Colon (tissue), 2 donors: ENCODE data around the gene IFI27L2.
"Not testable (repeated sequence)": the region's sequence is repeated elsewhere in the genome, so short reads cannot be mapped to it uniquely, and the experiment has no call there.

Source experiments
- FAIRE-seq: peaks from 2 replicates; lab custom pipeline; 2012; peaks lifted over from hg19 to GRCh38; lab: Jason Lieb, UNC
- donor health status: control.
- donor health status: control.

The IFI27L2 gene

DNA sequence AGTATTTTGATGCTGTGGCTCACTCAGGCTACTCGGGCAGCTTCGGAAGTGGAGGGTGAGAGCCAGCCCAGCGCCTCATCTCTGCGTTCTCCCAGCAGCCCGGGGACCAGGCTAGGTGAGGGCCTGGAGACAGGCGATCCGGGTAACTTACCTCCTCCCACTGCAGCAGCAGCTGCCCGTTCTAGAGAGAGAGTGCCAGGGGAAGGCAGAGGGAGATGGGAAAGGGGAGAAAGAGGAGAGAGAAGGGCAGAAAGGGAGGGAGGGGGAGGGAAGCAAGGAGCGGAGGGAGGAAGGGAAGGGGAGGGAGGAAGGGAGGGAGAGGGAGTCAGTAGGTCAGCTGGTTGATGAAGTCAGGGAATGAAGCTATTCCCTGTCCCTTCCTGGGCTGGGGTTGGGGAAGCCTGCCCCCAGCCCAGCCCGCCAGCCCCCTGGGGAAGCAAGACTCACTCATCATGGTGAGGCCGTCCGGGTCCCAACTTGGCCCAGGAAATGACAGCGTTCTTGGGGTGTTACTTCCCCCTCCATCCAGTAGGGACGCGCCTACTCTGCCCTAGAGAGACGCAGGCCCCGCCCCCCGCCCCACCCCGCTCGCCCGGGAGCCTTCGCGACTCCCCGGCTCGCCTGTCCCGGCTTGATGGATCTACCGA, at the start of gene IFI27L2:
Gene IFI27L2 (minus strand): TSS at position 494 of the 647 bp plus-strand sequence. CDS start 40 bp downstream, at position 454.
- FAIRE-seq: no peak

DNA sequence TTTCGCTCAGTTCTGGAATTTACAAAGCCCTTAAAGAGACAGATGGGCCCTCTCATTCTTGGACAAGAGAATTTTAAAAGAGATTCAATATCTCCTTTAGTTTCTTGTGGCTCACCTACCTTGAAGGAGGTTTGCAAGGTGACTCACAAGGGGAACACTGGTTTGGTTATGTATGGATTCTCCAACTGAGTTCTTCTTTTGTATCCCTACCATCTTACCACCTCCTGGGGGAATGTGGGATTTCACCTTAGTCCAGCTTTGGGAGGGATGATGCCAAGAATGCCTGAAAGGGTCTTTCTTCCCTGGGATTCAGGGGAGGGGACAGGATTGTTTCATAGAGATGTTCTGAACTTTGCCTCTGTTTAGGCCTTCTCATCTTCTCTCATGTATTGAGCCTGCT, 48.4 kb upstream of the IFI27L2 start:
- FAIRE-seq: no peak

DNA sequence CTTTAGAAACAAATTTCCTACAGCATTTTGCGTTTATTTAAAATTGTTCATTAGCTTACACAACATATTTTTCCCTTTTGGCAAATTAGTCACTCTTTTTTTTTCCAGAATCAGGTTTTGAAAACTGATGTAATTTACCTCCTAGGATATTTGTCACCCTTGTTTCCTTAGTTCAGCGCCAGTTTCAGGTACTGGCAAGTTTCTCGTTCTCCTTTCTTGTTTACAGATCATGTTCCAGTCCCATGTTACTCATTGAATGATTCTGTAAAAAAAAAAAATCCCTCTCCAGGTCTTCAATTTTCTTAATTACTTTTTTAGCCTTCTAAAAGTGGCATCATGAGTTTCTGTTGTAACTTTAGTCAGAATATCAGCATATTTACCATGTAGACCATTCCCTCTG, 47.4 kb upstream of the IFI27L2 start:
- no peak for FAIRE-seq

GRCh38 chr14:94175747-94176146, 46.3 kb upstream of the IFI27L2 start:
- FAIRE-seq: no peak

DNA sequence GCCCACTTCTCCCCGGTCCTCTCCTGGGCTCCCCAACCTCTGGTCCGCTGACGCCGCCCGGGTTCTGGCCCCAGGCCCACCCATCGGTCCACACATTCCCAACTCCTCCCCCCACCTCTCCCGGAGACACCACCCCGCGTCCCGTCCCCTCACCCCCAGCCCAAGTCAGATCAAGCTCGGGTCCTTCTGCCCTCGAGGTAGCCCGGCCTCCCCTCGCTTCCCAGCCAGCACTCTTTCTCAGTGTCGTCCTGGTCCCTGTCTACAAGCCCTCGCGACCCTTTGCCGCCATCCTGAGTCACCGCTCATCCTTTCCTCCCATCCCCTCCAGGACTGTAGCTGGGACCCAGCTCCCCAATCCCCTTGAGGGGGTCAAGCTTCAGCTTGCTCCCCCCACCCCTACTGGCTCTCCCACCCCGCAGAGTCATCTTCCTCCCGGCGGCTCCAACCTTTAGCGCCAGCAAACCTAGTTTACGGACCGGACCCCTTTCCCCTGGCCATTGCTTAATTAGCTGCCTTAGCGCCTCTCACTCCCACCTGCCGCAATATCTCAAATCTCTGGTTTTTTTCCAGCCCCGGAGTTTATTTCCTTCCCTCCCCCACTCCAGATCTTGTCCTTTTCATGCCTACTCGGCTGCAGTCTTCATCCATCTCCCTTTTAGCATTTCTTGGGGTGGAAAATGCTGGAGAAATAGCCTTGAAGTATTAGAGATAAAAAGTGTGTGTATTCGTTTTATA, 45.8 kb upstream of the IFI27L2 start:
- no peak for FAIRE-seq

- no peak for FAIRE-seq
These were observed 45.2 kb upstream of the IFI27L2 start for GRCh38 chr14:94174604-94175010.

DNA sequence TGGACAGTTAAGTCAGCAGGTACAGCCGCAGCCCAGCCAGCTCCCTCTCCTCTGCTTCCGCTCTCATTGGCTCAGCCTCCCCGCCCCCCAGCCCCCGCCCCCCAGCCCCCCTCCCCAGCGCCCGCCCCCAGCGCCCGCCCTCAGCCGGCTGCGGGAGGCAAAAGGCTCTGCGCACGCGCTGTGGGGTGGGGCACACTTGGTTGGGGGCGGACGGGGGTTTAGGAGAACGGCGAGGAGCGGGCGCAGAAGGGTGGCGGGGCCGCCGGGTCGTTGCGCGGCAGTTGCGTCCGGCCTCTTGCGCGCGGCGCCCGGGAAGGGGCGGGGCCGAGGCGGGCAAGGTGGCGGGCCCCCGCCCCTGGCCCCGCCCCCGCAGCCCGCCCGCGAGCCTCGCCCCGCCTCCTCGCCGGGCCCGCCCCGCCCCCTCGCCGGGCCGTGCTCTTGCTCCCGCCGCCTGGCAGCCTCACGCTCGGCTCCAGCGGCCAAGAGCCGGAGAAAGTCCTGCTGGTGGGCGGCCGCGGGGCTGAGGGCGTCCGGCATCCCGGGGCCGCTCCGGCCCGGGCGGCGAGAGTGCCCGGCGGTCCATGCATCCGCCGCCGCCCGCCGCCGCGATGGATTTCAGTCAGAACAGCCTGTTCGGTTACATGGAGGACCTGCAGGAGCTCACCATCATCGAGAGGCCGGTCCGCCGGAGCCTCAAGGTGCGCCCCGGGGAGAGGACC, 44.6 kb upstream of the IFI27L2 start, which contains the start of gene PPP4R4:
Gene PPP4R4 (plus strand): TSS at position 438 of the 719 bp plus-strand sequence. CDS start 144 bp downstream, at position 582.
- FAIRE-seq: no peak

DNA sequence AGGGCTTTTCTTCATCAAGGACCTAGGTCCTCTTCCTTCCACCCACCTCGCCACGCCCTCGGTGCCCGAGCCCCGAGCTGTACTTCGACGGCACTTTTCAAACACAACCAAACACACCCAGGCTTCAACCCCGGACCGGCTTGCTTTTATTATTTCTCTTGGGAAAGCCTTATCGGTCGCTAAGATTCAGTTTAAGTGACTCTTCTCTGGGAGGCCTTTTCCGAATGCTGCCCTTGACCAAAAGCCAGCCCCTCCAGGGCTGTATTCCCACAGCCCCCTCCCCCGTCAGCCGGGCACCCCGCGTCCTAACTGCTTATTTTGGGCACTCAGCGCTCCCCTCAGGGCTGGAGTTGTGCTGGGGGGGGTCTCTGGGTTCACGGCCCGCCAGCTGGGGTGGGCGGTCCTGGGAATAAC, 44.1 kb upstream of the IFI27L2 start:
- FAIRE-seq: no peak

DNA sequence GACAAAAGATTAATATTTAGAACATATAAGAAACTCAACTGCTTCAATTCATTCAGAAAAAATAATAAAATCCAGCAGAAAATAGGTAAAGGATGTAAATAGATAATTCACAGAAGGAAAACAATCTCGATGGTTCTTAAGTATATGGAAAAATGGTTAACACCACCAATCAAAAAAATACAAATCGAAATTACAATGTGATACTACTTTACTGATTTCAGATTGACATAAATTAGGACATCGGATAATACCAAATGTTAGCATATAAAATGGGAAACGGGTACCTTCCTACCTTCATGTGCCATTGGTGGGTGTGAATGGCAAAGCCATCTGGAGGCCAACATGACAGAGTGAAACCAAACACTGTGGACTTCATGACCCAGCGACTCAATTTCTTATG, 43.1 kb upstream of the IFI27L2 start:
- no peak for FAIRE-seq

GRCh38 chr14:94171208-94171607, 41.8 kb upstream of the IFI27L2 start:
- FAIRE-seq: no peak

DNA sequence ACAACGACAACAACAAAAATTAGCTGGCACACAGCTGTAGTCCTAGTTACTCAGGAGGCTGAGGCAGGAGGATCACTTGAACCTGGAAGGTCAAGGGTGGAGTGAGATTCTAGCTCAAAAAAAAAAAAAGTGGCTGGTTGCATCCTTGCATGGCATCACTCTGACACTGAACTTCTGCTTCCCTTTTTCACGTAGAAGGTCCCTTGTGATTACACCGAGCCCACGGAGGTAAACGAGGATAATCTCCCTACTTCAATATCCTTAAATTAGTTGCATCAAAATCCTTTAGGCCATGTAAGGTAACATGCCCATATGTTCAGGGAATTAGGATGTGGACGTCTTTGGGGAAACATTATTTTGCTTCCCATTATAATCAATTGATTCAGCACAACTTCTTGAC, 40.7 kb upstream of the IFI27L2 start:
- FAIRE-seq: no peak

DNA sequence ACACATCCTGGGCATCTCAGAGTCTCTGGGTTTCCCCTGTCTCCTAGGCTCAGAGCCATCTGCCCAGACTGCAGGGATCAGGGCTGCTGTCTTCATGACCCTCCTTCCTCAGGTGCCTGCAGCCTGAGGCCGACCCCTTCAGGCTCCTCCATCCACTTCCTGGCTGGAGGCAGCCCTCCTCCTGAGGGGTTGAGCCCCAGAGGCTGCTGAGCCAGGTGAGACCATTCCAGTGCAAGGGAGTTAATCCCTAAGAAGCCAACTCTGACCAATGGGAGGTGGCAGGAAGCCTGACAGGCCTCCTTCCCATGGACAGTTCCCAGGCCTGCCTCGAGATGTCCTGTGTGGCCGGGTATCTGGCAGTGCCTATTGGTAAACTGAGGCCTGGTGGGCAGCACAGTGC, 36.3 kb upstream of the IFI27L2 start:
- FAIRE-seq: no peak

DNA sequence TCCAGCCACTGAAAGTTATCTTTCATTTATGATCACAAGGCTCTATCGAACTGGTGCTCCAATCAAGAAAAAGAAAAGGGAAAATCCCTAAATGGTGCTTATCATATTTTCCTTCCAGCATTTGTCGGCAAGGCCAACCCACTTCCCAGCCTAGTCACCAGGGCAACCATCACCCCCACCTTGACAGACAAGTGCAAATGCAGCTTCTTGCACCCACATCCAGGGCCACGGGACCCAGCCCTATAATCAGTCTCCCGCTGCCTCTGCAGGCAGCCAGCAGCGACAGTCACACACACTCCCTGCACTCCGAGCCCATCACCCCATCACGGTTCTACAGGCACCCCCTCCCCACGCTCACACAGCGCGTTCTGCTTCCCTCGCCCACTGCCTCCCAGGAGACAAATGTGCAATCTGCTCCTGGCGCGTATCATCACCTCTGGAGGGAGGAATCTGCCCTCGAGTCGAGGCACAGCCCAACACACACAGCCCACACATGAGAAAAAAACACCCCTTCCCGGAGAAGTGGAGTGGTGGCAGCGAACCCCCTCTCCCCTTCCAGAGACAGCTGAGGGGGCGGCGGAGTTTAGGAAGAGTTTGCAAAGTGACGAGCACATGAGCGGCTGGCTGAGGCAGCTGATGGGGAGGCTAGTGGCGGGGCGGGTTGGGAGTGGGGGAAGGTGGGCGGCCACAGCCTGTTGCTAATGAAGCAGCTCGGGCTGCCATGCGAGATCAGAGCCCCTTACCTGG, 35.5 kb upstream of the IFI27L2 start:
- no peak for FAIRE-seq

GRCh38 chr14:94163796-94164195, 34.4 kb upstream of the IFI27L2 start:
- no peak for FAIRE-seq

GRCh38 chr14:94162466-94162865, 33.1 kb upstream of the IFI27L2 start:
- no peak for FAIRE-seq

DNA sequence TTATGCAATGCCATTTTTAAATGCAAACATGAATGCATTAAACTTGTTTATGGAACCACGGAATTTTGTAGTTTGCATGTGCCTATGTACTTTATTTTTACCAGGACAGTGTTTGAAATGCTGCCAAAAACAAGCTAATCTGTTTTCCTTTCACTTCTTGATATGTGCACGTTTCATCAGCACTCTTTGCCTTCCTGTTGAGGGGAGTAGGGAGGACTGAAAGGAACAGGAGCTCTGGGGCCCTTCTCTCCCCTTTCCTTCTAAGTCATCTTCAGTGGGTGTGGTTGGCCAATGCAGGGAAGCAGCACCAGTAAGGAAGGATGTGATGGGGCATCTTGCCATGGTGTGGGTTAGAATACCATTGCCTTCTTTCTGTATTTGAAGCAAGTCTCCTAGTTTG, 32.6 kb upstream of the IFI27L2 start:
- no peak for FAIRE-seq

DNA sequence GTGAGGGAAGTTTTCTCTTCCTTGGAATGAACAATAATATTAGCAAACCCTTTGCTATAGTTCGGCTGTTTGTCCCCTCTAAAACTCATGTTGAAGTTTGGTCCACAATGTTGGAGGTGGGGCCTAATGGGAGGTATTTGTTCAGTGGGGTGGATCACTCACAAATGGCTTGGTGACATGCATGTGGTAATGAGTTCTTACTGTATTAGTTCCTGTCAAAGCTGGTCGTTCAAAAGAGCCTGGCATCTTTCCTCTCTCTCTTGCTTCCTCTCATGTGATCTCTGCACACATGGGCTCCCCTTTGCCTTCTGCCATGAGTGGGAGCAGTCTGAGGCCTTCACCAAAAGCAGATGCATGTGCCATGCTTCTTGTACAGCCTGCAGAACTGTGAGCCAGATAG, 31.7 kb upstream of the IFI27L2 start:
- no peak for FAIRE-seq

- FAIRE-seq: no peak
These were observed 29.0 kb upstream of the IFI27L2 start for GRCh38 chr14:94158239-94158883.

DNA sequence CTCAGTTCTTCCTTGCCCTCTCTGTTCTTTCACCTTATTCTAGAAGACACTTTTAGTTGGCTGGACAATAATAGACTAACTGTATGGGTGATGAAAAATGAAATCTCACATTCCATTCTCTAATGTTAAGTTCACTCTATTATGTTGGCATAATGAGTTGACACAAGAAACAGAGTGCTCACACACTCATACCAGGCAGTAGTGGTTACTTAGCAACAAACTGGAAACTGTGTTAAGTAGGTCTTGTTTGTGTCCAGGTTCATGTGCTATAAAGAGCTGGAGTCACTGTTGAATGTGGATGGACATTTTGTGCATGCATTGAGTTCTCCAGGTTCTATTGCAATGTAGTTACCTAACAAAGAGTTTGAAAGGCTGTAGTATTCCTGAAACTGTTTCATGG, 27.8 kb upstream of the IFI27L2 start:
- FAIRE-seq: no peak

- not testable (repeated sequence) for FAIRE-seq
These were observed 26.7 kb upstream of the IFI27L2 start for GRCh38 chr14:94156143-94156542.

DNA sequence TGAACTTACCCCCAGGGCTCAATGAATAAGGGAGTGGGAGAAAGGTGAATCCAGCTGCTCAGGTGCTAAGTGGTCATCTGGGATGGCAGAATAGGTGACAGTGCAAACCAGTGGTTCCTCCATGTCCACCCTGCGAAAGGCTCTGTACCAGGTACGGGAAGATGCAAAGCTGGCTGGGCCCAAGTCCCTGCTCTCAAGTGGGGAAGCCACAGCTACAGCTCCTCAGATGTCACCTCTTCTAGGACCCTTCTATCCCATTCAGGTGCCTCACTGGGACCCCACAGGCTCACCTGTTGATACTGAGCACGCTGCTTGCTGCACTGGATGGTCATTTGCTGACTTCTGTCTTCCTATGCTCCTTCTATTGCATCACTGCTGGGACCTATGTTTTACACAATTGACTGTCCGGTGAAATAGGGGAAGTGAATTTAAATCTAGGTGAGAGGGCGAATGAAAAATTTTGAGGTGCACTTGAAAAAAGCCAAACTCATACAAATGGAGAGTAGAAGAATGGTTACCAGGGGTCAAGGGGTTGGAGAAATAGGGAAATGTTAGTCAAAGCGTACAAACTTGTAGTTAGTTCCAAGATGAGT, 24.4 kb upstream of the IFI27L2 start:
- FAIRE-seq: no peak
